PC-3 (cell line): ENCODE data around the gene PAOX. TPM values are rescaled to one million over a fixed set of nuclear protein-coding genes. Genes with fewer than 3 reads are reported as not detected.
A peak's percentile ranks its signal among the peaks of the same experiment; 100 is the strongest.

Experiments
- ATAC-seq: fragments of 200-7000 bp; cut with Tn5 transposase; 2 replicates; pipeline ENCODE4 v1.9.1; 2020; ENCODE audit warnings: mild to moderate bottlenecking, moderate library complexity
- BruUV-seq: library from RNA; stranded (reverse); fragments of 400-500 nt; replicated peaks from 2 replicates; lab custom pipeline; 2021; lab: Mats Ljungman, UMichigan
- CTCF ChIA-PET: fragments of 300-600 bp; sonication (Branson Sonifier 250); formaldehyde crosslinking; loops from one replicate; lab custom pipeline; 2022; ENCODE audit warnings: antibody characterized with exemption; lab: Charles Lee
- POLR2A ChIA-PET: fragments of 300-600 bp; sonication (Branson Sonifier 250); formaldehyde crosslinking; loops from one replicate; lab custom pipeline; 2022; ENCODE audit warnings: antibody characterized with exemption; ENCODE audit not compliant: unreplicated experiment; lab: Charles Lee
- DNase-seq: peaks from one replicate; pipeline ENCODE4 v3.0.0-alpha.2; 2015
- H2AFZ ChIP-seq: fragments of 300-600 bp; sonication (generic); 2 replicates; pipeline ENCODE4 v1.6.0; 2016; ENCODE audit warnings: antibody characterized with exemption, low read length
- H3F3A ChIP-seq: fragments of 300-600 bp; sonication (generic); one replicate; pipeline ENCODE4 v1.6.0; 2017; ENCODE audit warnings: antibody characterized with exemption, low read length, control low read depth, mild to moderate bottlenecking; ENCODE audit not compliant: unreplicated experiment
- H3K27ac ChIP-seq: fragments of 300-600 bp; sonication (generic); 2 replicates; pipeline ENCODE4 v1.5.1; 2016; ENCODE audit warnings: mild to moderate bottlenecking, low read length
- H3K27me3 ChIP-seq: fragments of 300-600 bp; sonication (generic); 2 replicates; pipeline ENCODE4 v1.6.1; 2016; ENCODE audit warnings: low read length, mixed read lengths
- H3K36me3 ChIP-seq: fragments of 300-600 bp; sonication (generic); 2 replicates; pipeline ENCODE4 v1.6.1; 2016; ENCODE audit warnings: low read depth, mixed run types, low read length, mixed read lengths
- H3K4me1 ChIP-seq: fragments of 300-600 bp; sonication (generic); 2 replicates; pipeline ENCODE4 v1.5.1; 2016; ENCODE audit warnings: low read length; ENCODE audit not compliant: insufficient read depth
- H3K4me2 ChIP-seq: fragments of 300-600 bp; sonication (generic); 2 replicates; pipeline ENCODE4 v1.6.0; 2016; ENCODE audit warnings: low read length
- H3K4me3 ChIP-seq: fragments of 300-600 bp; sonication (generic); 2 replicates; pipeline ENCODE4 v1.5.1; 2016; ENCODE audit warnings: mild to moderate bottlenecking, low read length, mixed read lengths
- H3K79me2 ChIP-seq: fragments of 300-600 bp; sonication (generic); 2 replicates; pipeline ENCODE4 v1.6.1; 2017; ENCODE audit warnings: low read length, mixed read lengths
- H3K9ac ChIP-seq: fragments of 300-600 bp; sonication (generic); 2 replicates; pipeline ENCODE4 v1.6.0; 2016; ENCODE audit warnings: mild to moderate bottlenecking, low read length
- H3K9me2 ChIP-seq: fragments of 300-600 bp; sonication (generic); replicated peaks from 2 replicates; pipeline ENCODE4 v1.6.1; 2016; ENCODE audit warnings: mixed run types, low read length, mixed read lengths
- H3K9me3 ChIP-seq: fragments of 300-600 bp; sonication (generic); 2 replicates; pipeline ENCODE4 v1.6.1; 2016; ENCODE audit warnings: low read length, mixed read lengths
- H4K20me1 ChIP-seq: fragments of 300-600 bp; sonication (generic); 2 replicates; pipeline ENCODE4 v1.6.1; 2016; ENCODE audit warnings: low read length, mixed read lengths
- EZH2 ChIP-seq: fragments of 300-600 bp; sonication (generic); IDR thresholded peaks from one replicate; pipeline ENCODE4 v1.6.1; 2017; ENCODE audit warnings: antibody characterized with exemption, mild to moderate bottlenecking, low read length; ENCODE audit not compliant: unreplicated experiment
- EZH2phosphoT487 ChIP-seq: fragments of 300-600 bp; sonication (generic); IDR thresholded peaks from 2 replicates; pipeline ENCODE4 v1.6.1; 2018; ENCODE audit warnings: mild to moderate bottlenecking, antibody characterized with exemption, low read length, borderline replicate concordance
- intact Hi-C: fragments of 100-400 bp; cut with micrococcal nuclease; formaldehyde crosslinking; loops from 2 replicates; pipeline ENCODE4 v1.9.0; 2023
- microRNA-seq: library from miRNA; unstranded; fragments of <30 nt; microRNA quantifications from one replicate; pipeline ENCODE4 v1.1.0, GENCODE V29; 2020; ENCODE audit not compliant: unreplicated experiment
- total RNA-seq: library from RNA; depleted of rRNA; stranded (reverse); fragments of >200 nt; gene quantifications from 2 replicates; pipeline ENCODE4 v1.2.3, GENCODE V29; 2014; rRNA removed
- TF ChIP-seq, protein P1 (sequence below): fragments of 300-600 bp; sonication (generic); conservative IDR thresholded peaks from 2 replicates; pipeline ENCODE4 v1.5.1; 2017; ENCODE audit warnings: antibody characterized with exemption, low read depth, mild to moderate bottlenecking, low read length

The PAOX gene
- total RNA-seq, 1 experiment from 2014 or later = 4.1 TPM

DNA sequence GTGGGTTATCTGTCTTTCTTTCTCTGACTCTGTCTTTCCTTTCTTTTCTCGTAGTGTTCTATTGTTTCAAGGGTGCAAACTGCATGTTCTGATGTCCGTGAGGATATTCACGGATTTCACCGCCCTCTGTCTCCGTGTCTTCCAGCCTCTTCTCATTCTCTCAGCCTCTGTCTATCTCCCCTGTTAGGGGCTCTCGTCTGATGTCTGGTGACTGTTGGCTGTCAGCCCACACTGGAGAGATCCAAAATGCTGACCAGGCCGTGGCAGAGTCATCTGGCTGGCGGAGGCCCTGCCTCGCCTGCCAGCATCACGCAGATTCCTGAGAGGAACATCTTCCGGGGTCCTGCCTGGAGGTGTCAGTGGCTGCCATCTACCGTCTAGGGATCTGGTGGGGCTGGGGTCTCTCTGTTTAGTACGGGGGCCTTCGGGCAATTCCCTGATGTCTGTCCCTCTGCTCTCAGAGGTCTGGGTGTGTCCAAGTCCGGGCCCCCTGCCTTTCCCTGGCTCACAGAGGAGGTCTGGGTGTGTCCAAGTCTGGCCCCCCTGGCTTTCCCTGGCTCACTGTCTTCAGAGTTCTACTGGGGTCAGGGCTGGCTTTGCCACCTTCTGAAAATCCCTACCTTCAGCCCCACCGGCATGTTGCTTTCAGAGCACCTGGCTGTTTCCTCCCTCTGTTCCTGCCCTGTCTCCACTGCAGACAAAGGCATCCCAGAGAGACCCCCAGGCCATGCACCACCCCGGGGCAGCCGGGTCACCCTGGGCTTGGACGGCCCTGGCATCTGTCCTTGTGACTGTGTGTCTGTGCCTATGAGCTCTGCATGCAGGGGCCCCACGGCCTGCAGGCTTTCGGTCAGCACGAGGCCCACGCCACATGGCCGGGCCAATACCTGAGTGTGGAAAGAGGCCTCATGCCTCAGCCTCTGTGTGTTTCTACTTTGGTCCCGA is 60.7 kb downstream of the PAOX start:
- H3K27ac ChIP-seq = no peak overlapping the region
- no peak overlapping the region for H3K9ac ChIP-seq
- no peaks in the 10 kb centered on the region for H3K27me3 ChIP-seq
- CTCF ChIA-PET = no interaction called here
- no TSS peak for BruUV-seq
- no peaks in the 10 kb centered on the region for H3K36me3 ChIP-seq
- H3K9me3 ChIP-seq = no peaks in the 10 kb centered on the region
- H4K20me1 ChIP-seq = no peaks in the 10 kb centered on the region
- no peak overlapping the region for H3K4me2 ChIP-seq
- no peak overlapping the region for H3K4me3 ChIP-seq
- intact Hi-C loops = loop anchor here (5.0 kb wide), 1 partner anchor 83 kb away; no protein-coding TSS in a partner anchor
- no peak overlapping the region for H2AFZ ChIP-seq
- TF ChIP-seq, protein P1, sequence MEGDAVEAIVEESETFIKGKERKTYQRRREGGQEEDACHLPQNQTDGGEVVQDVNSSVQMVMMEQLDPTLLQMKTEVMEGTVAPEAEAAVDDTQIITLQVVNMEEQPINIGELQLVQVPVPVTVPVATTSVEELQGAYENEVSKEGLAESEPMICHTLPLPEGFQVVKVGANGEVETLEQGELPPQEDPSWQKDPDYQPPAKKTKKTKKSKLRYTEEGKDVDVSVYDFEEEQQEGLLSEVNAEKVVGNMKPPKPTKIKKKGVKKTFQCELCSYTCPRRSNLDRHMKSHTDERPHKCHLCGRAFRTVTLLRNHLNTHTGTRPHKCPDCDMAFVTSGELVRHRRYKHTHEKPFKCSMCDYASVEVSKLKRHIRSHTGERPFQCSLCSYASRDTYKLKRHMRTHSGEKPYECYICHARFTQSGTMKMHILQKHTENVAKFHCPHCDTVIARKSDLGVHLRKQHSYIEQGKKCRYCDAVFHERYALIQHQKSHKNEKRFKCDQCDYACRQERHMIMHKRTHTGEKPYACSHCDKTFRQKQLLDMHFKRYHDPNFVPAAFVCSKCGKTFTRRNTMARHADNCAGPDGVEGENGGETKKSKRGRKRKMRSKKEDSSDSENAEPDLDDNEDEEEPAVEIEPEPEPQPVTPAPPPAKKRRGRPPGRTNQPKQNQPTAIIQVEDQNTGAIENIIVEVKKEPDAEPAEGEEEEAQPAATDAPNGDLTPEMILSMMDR = no peak
- TF ChIP-seq EZH2phosphoT487 (no peak), EZH2 (no peak)
- no peaks in the 10 kb centered on the region for H3K9me2 ChIP-seq
- no peak for DNase-seq
- no peaks in the 10 kb centered on the region for H3K4me1 ChIP-seq
- POLR2A ChIA-PET = no interaction called here
- no peak for ATAC-seq
- no peaks in the 10 kb centered on the region for H3K79me2 ChIP-seq
- H3F3A ChIP-seq = no peaks in the 10 kb centered on the region

GRCh38 chr10:133440633-133441285 is 61.7 kb downstream of the PAOX start:
- ATAC-seq (no peak), DNase-seq (no peak)
- POLR2A ChIA-PET = no interaction called here
- CTCF ChIA-PET = no interaction called here
- H3K4me1 ChIP-seq = no peaks in the 10 kb centered on the region
- no TSS peak for BruUV-seq
- H2AFZ ChIP-seq = no peak overlapping the region
- no peaks in the 10 kb centered on the region for H3K36me3 ChIP-seq
- no peaks in the 10 kb centered on the region for H3K27me3 ChIP-seq
- no peaks in the 10 kb centered on the region for H3K9me2 ChIP-seq
- intact Hi-C loops = no loop called here
- TF ChIP-seq EZH2 (no peak), EZH2phosphoT487 (no peak)
- TF ChIP-seq, protein P1 = no peak
- H3K9me3 ChIP-seq = no peaks in the 10 kb centered on the region
- H4K20me1 ChIP-seq = no peaks in the 10 kb centered on the region
- no peak overlapping the region for H3K4me2 ChIP-seq
- no peak overlapping the region for H3K9ac ChIP-seq
- no peaks in the 10 kb centered on the region for H3K79me2 ChIP-seq
- no peak overlapping the region for H3K27ac ChIP-seq
- no peaks in the 10 kb centered on the region for H3F3A ChIP-seq
- H3K4me3 ChIP-seq = no peak overlapping the region

Small RNA genes within 50 kb of the gene (microRNA-seq; reads per million reads assigned to microRNA genes)
- gene MIR3944 = 4.3 reads per million, percentile 18 among the genes with 10 or more reads in this experiment

Other genes starting within 250 kb of the PAOX start
- not detected in 2 replicates for gene KNDC1, start 219.0 kb upstream of the PAOX start, total RNA-seq
- gene UTF1, start 149.0 kb upstream of the PAOX start, total RNA-seq = not detected in 2 replicates
- not detected in 2 replicates for gene VENTX, start 141.4 kb upstream of the PAOX start, total RNA-seq
- 113 and 147 TPM in 2 replicates for gene ADAM8, start 102.4 kb upstream of the PAOX start, total RNA-seq
- gene TUBGCP2, start 70.4 kb upstream of the PAOX start, total RNA-seq = 72.9 and 84.4 TPM in 2 replicates
- 78.4 and 84.3 TPM in 2 replicates for gene ZNF511, start 70.3 kb upstream of the PAOX start, total RNA-seq
- gene CALY, start 42.4 kb upstream of the PAOX start, total RNA-seq = not detected in 2 replicates
- not detected in 2 replicates for gene PRAP1, start 31.9 kb upstream of the PAOX start, total RNA-seq
- 33.3 and 40.0 TPM in 2 replicates for gene FUOM, start 21.2 kb upstream of the PAOX start, total RNA-seq
- 114 and 120 TPM in 2 replicates for gene ECHS1, start 5.9 kb upstream of the PAOX start, total RNA-seq
- 38.8 and 39.4 TPM in 2 replicates for gene MTG1, start 14.9 kb downstream of the PAOX start, total RNA-seq
- gene SPRN, start 45.4 kb downstream of the PAOX start, total RNA-seq = not detected in 2 replicates
- gene SCART1, start 74.7 kb downstream of the PAOX start, total RNA-seq = 2.4 and 5.1 TPM in 2 replicates
- 3.3 and 4.2 TPM in 2 replicates for gene CYP2E1, start 148.1 kb downstream of the PAOX start, total RNA-seq
- not detected in 2 replicates for gene SYCE1, start 186.3 kb downstream of the PAOX start, total RNA-seq
- not detected in 2 replicates for gene FRG2B, start 247.5 kb downstream of the PAOX start, total RNA-seq